ENCODE data around the gene TYK2. TPM values are rescaled to one million over a fixed set of nuclear protein-coding genes. Genes with fewer than 3 reads are reported as not detected.
"Not testable (repeated sequence)": the region's sequence is repeated elsewhere in the genome, so short reads cannot be mapped to it uniquely, and the experiment has no call there.

TYK2 gene
- total RNA-seq, 2 experiments from 2014 or later: 277 to 290 TPM

DNA sequence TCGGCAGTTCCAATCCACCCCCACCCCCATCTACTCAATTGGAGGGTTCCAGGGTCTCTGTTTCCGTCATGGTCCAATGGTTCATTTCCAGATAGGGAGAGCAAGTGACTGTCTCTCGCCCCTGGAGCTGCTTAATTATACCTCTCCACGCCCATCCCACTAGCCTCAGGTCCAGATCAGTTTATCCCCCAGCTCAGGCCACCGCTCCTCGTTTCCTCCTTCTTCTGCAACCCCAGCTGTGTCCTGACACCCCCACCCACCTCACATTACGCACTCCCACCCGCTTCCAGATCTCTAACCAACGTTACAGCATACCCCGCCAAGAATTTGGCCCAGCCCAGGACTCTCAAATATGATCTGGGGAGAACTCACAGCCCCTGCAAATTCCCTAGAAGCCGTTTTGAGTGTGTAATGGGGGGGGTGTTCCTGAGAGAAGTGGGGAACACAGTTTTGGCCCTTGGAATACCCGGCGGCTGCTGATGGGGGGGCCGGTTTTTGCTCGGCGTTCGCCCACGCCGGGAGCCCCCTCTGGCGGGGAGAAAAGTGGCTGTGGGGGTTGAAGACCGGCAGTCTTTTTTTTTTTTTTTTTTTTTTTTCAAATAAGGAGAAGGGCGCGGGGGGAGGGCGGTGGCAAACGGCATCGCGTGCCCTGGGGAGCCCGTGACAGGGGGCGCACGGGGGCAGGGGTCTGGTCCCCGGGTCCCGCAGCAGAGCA is 38.3 kb upstream of the TYK2 start:
- DNase-seq: peak; percentile 64
- no peak for ATAC-seq (ENCODE audit: low read depth)
- peak overlapping the region; percentile 83 for H3K4me3 Mint-ChIP-seq
- no peaks in the 10 kb centered on the region for H3K9me3 Mint-ChIP-seq
- H3K36me3 Mint-ChIP-seq: peaks cover 5% of the 10 kb centered on the region
- H3K27ac Mint-ChIP-seq: peak overlapping the region; percentile 18
- POLR2A ChIA-PET: interaction anchor here (0.6 to 7.0 kb wide), 4 partner anchors 9 to 148 kb away, joined by 3 to 199 read pairs (median 7); partner anchors contain the start of gene CDC37
- peaks cover 15% of the 10 kb centered on the region for H3K27me3 Mint-ChIP-seq
- peaks cover 53% of the 10 kb centered on the region for H3K4me1 Mint-ChIP-seq

DNA sequence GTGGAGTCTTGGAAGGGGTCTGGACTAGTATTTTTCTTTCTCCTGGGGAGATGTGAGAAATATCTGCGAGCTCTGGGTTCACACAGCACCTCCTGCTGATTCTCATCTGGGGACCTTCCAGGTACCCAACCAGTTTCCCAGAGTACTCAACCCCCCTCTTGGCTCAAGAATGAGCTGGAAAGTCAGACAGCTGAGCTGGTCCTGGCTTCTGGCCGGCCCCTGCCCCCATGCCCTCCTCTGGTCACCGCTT is 37.8 kb upstream of the TYK2 start:
- H3K36me3 Mint-ChIP-seq: peaks cover 5% of the 10 kb centered on the region
- no peak for DNase-seq
- H3K4me3 Mint-ChIP-seq: peak overlapping the region; percentile 83
- H3K27me3 Mint-ChIP-seq: peaks cover 15% of the 10 kb centered on the region
- POLR2A ChIA-PET: interaction anchor here (1.0 to 7.0 kb wide), 3 partner anchors 10 to 131 kb away, joined by 3 to 199 read pairs (median 11); partner anchors contain the start of gene CDC37
- no peaks in the 10 kb centered on the region for H3K9me3 Mint-ChIP-seq
- H3K27ac Mint-ChIP-seq: peak overlapping the region; percentile 18
- H3K4me1 Mint-ChIP-seq: peaks cover 49% of the 10 kb centered on the region
- no peak for ATAC-seq (ENCODE audit: low read depth)

DNA sequence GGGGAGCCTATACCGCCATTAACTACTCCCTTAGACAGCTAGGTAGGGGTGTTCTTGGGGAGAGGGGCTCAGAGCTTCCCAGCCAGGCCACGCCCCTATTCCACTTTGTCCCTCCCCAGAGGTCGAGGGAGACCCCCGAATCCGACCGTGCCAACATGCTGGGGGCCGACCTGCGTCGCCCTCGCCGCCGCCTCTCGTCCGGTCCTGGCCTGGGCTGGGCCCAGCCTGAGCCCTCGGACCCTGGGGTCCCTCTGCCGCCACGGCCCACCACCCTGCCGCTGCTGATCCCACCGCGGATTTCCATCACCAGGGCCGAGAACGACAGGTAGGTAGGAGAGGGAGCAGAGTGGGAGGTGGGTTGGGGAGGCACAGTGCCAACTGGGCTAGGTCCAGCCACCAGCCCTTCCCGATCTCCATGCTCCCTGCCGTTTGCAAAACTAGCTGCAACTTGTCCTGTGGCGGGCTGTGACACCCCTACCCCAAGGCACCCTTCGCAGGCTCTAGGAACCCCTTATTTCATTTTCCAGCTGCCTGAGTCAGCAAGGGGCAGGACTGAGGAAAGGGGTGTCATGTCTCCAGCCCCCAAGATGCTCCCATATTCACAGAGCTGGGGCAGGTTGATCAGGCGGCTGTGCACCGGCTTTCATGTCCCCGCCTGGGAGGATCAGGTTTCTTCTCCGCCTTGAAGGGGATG is 37.3 kb upstream of the TYK2 start:
- POLR2A ChIA-PET: interaction anchor here (1.0 to 7.0 kb wide), 4 partner anchors 9 to 130 kb away, joined by 3 to 199 read pairs (median 14); partner anchors contain the start of gene CDC37
- H3K4me3 Mint-ChIP-seq: peak overlapping the region; percentile 83
- ATAC-seq (ENCODE audit: low read depth) (no peak), DNase-seq (no peak)
- H3K27ac Mint-ChIP-seq: peak overlapping the region; percentile 18
- peaks cover 49% of the 10 kb centered on the region for H3K4me1 Mint-ChIP-seq
- H3K27me3 Mint-ChIP-seq: peaks cover 15% of the 10 kb centered on the region
- H3K36me3 Mint-ChIP-seq: peaks cover 5% of the 10 kb centered on the region
- H3K9me3 Mint-ChIP-seq: no peaks in the 10 kb centered on the region

DNA sequence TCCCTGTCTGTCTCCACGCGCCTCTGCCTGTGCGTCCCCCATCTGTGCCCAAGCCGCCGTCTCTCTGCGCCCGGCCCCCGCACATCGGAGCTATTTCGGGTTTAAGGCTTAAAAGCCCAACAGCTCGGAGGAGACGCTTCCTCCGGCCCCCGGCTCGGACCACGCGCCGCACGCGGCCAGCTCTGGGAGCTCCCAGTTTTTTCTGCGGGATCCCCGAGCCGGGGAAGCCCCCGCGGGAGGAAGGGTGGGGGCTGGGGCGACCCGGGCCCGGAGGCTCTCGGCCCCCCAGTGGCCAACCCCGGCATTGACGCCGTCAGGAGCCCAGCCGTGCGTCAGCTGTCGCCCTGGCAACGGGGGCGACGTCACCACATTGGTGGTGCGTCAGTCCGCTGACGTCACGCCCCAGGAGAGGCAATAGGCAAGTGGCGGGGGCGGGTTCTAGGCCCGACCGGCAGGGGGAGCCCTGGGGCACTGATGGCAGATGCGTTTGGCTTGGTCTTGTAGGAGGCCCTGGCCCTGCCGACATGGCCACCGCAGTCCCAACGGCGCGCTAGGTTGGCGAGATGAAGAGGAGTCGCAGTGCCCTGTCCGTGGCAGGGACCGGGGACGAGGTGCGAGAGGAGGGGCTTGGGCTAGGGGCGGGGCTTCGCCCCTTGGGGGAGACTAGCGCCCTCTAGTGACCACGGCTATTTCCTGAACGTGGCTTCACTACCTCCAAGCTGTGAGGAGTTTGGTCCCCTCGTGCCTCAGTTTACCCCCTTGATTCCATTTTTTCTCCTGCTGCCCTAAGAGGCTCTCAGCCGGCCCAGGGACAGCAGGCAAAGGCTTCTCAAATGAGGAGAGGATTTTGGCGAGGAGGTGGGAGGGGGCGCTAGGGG is 36.2 kb upstream of the TYK2 start:
- H3K9me3 Mint-ChIP-seq: no peaks in the 10 kb centered on the region
- H3K4me3 Mint-ChIP-seq: peak overlapping the region; percentile 79
- peak; percentile 99 for DNase-seq
- ATAC-seq (ENCODE audit: low read depth): peak; percentile 28
- H3K27ac Mint-ChIP-seq: peak overlapping the region; percentile 93
- H3K36me3 Mint-ChIP-seq: peaks cover 2% of the 10 kb centered on the region
- POLR2A ChIA-PET: interaction anchor here (0.6 to 7.0 kb wide), 4 partner anchors 10 to 202 kb away, joined by 3 to 199 read pairs (median 10); partner anchors contain the start of gene CDC37
- peaks cover 48% of the 10 kb centered on the region for H3K4me1 Mint-ChIP-seq
- peaks cover 15% of the 10 kb centered on the region for H3K27me3 Mint-ChIP-seq

DNA sequence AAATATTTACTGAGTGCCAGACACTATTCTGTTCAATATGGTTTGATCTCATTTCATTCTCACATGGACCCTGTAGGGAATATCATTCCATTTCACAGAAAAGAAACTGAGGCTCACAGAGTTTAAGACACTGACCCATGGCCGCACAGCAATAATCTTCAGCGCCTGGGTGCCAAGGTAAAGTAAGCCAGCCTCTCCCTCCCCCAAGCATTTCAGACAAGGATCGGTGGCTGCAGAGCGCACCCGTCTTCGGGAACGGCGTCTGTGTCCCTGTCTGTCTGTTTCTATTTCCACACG is 35.7 kb upstream of the TYK2 start:
- Mint-ChIP-seq H3K9me3 (no peaks in the 10 kb centered on the region), H3K4me3 (peak overlapping the region; percentile 79), H3K36me3 (peaks cover 1% of the 10 kb centered on the region), H3K27ac (peak overlapping the region; percentile 93), H3K27me3 (peaks cover 15% of the 10 kb centered on the region), H3K4me1 (peaks cover 48% of the 10 kb centered on the region)
- no peak for ATAC-seq (ENCODE audit: low read depth)
- POLR2A ChIA-PET: interaction anchor here (0.6 to 7.0 kb wide), 5 partner anchors 9 to 201 kb away, joined by 3 to 199 read pairs (median 3); partner anchors contain the start of genes CDC37 and TYK2
- no peak for DNase-seq

DNA sequence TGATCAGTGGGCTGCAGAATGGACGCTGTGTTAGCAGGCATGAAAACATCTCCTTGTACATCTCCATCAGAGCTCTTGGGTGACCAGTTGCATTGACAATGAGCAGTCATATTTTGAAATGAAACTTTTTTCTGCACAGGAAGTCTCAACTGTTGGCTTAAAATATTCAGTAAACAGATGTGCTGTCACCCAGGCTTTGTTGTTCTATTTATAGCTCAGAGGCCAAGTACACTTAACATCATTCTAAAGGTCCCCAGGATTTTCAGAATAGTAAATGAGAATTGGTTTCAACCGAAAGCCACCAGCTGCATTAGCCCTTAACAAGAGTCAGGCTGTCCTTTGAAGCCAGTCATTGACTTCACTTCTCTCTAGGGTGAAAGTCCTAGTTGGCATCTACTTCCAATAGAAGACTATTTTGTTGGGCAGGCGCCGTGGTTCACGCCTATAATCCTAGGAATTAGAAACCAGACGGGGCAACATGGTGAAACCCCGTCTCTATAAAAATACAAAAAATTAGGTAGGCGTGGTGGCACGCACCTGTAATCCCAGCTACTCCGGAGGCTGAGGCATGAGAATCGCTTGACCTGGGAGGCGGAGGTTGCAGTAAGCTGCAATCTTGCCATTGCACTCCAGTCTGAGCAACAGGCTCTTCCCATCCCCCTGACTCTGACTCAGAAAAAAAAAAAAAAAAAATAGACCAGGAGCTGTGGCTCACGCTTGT is 32.0 kb upstream of the TYK2 start:
- DNase-seq: no peak
- peak; percentile 48 for ATAC-seq (ENCODE audit: low read depth)
- peak overlapping the region; percentile 66 for H3K4me3 Mint-ChIP-seq
- peak overlapping the region; percentile 91 for H3K27ac Mint-ChIP-seq
- H3K27me3 Mint-ChIP-seq: peaks cover 4% of the 10 kb centered on the region
- POLR2A ChIA-PET: interaction anchor here (0.5 to 3.1 kb wide), 12 partner anchors 8 to 157 kb away, joined by 3 to 20 read pairs (median 6); partner anchors contain the start of genes CDC37, CDKN2D, PDE4A and TYK2
- peaks cover 4% of the 10 kb centered on the region for H3K36me3 Mint-ChIP-seq
- H3K4me1 Mint-ChIP-seq: peaks cover 59% of the 10 kb centered on the region
- no peaks in the 10 kb centered on the region for H3K9me3 Mint-ChIP-seq

DNA sequence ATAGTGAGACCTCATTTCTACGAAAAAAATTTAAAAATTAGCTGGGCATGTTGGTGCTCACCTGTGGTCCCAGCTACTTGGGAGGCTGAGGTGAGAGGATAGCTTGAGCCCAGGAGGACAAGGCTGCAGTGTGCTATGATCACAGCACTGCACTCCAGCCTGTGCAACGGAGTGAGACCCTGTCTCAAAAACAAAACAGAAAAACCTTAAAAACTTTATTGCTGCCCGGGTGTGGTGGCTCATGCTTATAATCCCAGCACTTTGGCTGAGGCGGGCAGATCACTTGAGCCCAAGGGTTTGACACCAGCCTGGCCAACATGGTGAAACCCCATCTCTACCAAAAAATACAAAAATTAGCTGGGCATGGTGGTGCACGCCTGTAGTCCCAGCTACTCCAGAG is 30.9 kb upstream of the TYK2 start:
- ATAC-seq (ENCODE audit: low read depth); H3K36me3 Mint-ChIP-seq; DNase-seq; H3K9me3 Mint-ChIP-seq; H3K4me3 Mint-ChIP-seq; H3K27me3 Mint-ChIP-seq: not testable (repeated sequence)
- Mint-ChIP-seq H3K4me1 (peaks cover 59% of the 10 kb centered on the region), H3K27ac (peak overlapping the region; percentile 91)
- POLR2A ChIA-PET: interaction anchor here (1.8 to 8.7 kb wide), 3 partner anchors 10 to 31 kb away, joined by 6 to 133 read pairs (median 16); partner anchors contain the start of genes PDE4A and TYK2

DNA sequence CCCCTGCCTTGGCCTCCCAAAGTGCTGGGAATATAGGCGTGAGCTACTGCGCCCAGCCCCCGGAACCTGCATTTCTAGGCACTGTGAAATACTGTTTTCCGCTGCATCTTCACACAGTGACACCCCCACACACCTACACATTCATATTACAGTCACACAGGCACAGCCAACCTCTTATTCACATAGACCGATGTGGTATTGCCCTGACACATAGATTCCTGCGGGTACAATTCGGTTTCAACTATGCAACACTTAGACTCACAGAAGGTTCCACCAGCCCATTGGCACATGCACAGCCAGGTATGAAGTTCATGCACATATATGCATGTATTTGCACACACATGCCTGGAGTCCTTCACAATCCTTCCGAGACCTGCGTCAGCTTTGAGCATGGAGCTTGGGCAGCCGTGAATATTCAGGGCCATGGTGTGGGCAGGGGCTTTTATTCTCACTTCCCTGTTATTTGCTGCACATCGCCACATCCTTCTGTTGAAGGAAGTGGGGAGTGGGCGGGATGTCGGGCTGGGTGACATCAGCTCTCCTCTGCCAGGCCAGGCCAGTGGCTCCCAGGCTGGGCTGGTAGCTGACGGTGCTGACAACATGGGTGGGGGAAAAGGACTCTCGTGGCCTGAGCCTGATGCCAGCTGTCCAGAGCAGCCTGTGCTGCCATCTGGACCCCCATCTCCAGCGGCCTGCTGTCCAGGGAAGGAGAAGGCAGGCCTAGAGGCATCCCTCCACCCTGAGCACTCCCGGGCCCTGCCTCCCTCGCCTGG is 28.3 kb upstream of the TYK2 start:
- peak; percentile 73 for DNase-seq
- peak overlapping the region; percentile 96 for H3K27ac Mint-ChIP-seq
- no peaks in the 10 kb centered on the region for H3K9me3 Mint-ChIP-seq
- peak overlapping the region; percentile 79 for H3K4me3 Mint-ChIP-seq
- POLR2A ChIA-PET: interaction anchor here (0.7 to 8.7 kb wide), 5 partner anchors 10 to 145 kb away, joined by 3 to 199 read pairs (median 9); partner anchors contain the start of genes ICAM1, KEAP1 and PDE4A
- peaks cover 2% of the 10 kb centered on the region for H3K36me3 Mint-ChIP-seq
- H3K4me1 Mint-ChIP-seq: peaks cover 66% of the 10 kb centered on the region
- peak; percentile 53 for ATAC-seq (ENCODE audit: low read depth)
- no peaks in the 10 kb centered on the region for H3K27me3 Mint-ChIP-seq

DNA sequence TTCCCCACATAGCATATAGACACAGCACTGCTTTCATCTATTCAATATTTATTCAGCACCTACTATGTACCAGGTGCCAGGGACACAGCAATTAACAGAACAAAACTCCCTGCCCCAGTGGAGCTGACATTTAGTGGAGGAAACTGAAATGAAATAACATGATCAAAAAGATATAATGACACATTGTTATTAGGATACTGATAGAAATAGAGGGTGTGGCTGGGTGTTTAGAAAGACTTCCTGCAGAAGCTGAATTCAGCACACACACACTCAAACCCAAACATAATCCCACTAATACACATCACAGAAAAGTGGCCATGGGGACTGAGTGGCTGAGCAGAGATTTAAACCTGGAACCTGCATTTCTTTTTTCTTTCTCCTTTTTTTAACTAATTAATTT is 26.7 kb upstream of the TYK2 start:
- ATAC-seq (ENCODE audit: low read depth): no peak
- peaks cover 63% of the 10 kb centered on the region for H3K4me1 Mint-ChIP-seq
- no peaks in the 10 kb centered on the region for H3K27me3 Mint-ChIP-seq
- peaks cover 5% of the 10 kb centered on the region for H3K36me3 Mint-ChIP-seq
- no peaks in the 10 kb centered on the region for H3K9me3 Mint-ChIP-seq
- no peak for DNase-seq
- H3K4me3 Mint-ChIP-seq: peak overlapping the region; percentile 88
- POLR2A ChIA-PET: interaction anchor here (0.9 to 8.7 kb wide), 5 partner anchors 12 to 159 kb away, joined by 3 to 199 read pairs (median 7); partner anchors contain the start of genes KEAP1 and PDE4A
- H3K27ac Mint-ChIP-seq: peak overlapping the region; percentile 95

DNA sequence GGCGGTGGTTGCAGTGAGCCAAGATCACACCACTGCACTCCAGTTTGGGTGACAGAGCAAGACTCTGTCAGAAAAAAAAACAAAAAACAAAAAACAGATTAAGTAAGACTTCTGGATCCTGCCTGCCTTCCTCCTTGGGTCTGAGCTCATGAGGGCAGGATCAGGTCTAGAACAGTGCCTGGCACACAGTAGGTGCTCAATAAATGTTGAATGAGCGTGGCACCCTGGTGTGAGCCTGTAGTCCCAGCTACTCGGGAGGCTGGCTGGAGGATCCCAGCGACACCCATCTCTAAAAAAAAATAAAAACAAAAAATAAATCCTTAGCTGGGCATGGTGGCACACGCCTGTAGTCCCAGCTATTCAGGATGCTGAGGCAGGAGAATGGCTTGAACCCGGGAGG is 25.8 kb upstream of the TYK2 start:
- Mint-ChIP-seq H3K27ac (peak overlapping the region; percentile 95), H3K4me3 (peak overlapping the region; percentile 88), H3K27me3 (no peaks in the 10 kb centered on the region), H3K36me3 (peaks cover 7% of the 10 kb centered on the region), H3K4me1 (peaks cover 63% of the 10 kb centered on the region), H3K9me3 (no peaks in the 10 kb centered on the region)
- DNase-seq: no peak
- no peak for ATAC-seq (ENCODE audit: low read depth)
- POLR2A ChIA-PET: interaction anchor here (0.5 to 8.7 kb wide), 13 partner anchors 9 to 284 kb away, joined by 3 to 199 read pairs (median 4); partner anchors contain the start of genes KRI1, PDE4A and TYK2

DNA sequence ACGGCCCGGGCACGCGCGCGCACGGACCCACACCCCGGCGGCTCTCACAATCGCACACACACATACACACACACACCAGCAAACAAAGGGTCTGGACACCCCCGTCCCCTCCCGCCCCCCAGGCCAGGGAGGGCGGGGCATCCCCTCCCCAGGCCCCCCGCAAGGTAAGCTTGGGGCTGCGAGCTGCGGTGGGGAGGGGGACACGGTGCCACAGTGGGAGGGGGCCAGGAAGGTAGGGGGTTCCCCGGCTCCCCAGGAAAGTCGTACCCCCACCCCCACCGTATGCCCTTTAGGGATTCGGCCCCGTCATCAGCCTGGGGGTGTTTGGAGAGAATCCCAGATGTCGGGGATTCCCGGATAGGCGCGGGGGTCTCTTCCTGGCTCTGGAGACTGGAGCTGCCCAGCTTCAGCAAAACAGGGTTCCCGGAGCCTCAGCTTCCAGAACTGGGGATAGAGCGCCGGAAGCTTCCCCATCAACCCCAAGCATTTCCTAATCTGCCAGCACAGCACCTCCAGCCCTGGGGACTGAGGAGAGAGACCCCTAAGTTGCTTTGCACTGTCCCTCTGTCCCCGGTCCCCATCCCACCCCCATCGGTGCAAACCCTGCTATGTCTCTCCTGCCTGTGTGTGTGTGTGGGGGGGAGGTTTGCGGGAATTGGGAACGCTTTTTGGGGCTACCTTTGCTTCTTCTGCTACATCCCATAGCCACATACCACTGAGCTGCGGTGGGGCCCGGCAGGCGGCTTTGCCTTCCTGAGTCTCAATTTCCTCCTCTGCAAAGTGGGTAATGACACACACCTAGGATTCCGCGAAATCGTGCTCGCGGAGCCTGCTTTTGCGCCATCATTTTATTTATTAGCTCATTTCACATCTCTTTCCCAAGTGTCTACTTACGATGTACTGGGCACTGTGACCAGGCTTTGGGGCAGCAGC is 24.8 kb upstream of the TYK2 start:
- Mint-ChIP-seq H3K9me3 (no peaks in the 10 kb centered on the region), H3K4me1 (peaks cover 63% of the 10 kb centered on the region), H3K4me3 (peak overlapping the region; percentile 88), H3K27me3 (no peaks in the 10 kb centered on the region), H3K27ac (peak overlapping the region; percentile 95), H3K36me3 (peaks cover 10% of the 10 kb centered on the region)
- DNase-seq (peak; percentile 75), ATAC-seq (ENCODE audit: low read depth) (no peak)
- POLR2A ChIA-PET: interaction anchor here (0.7 to 8.7 kb wide), 12 partner anchors 8 to 198 kb away, joined by 3 to 199 read pairs (median 4); partner anchors contain the start of genes KRI1, PDE4A and TYK2
